ENCODE results near the gene COBLL1. TPM values are rescaled to one million over a fixed set of nuclear protein-coding genes. Genes with fewer than 3 reads are reported as not detected.

The COBLL1 gene
- total RNA-seq, 4 donors from 2014 or later: 43.2 to 97.3 (median 68.6) TPM

GRCh38 chr2:164780611-164781178, 60.9 kb downstream of the COBLL1 start:
- intact Hi-C loops (cut with DNase I; ENCODE audit: low total_unique reads): no loop called here
- TF ChIP-seq POLR2A (IDR thresholded peaks at IDR 0.05): no peak
- no peak for TF ChIP-seq CTCF (IDR thresholded peaks at IDR 0.05)
- DNase-seq (ENCODE audit: low spot score in 2 of 2): no peak
- no peak overlapping the region for H3K4me3 ChIP-seq (ENCODE audit: low read depth, poor library complexity, severe bottlenecking)
- 90 to 92% methylated on average over 9 of the region's 9 CpGs for WGBS, 2 donors

GRCh38 chr2:164779383-164780057, 62.1 kb downstream of the COBLL1 start:
- no peak for DNase-seq (ENCODE audit: low spot score in 2 of 2)
- WGBS, 2 donors: 80 to 82% methylated on average over 7 of the region's 7 CpGs
- H3K4me3 ChIP-seq (ENCODE audit: low read depth, poor library complexity, severe bottlenecking): no peak overlapping the region
- intact Hi-C loops (cut with DNase I; ENCODE audit: low total_unique reads): no loop called here
- TF ChIP-seq POLR2A (IDR thresholded peaks at IDR 0.05) (no peak), CTCF (IDR thresholded peaks at IDR 0.05) (no peak)

- no peak for DNase-seq (ENCODE audit: low spot score in 2 of 2)
- no peak for TF ChIP-seq POLR2A (IDR thresholded peaks at IDR 0.05)
- TF ChIP-seq CTCF (IDR thresholded peaks at IDR 0.05): no peak
- H3K4me3 ChIP-seq (ENCODE audit: low read depth, poor library complexity, severe bottlenecking): no peak overlapping the region
- 91 to 92% methylated on average over 3 of the region's 3 CpGs for whole genome bisulfite sequencing, 2 donors
- intact Hi-C loops (cut with DNase I; ENCODE audit: low total_unique reads): no loop called here
Measured at GRCh38 chr2:164778723-164779122, 62.9 kb downstream of the COBLL1 start.

GRCh38 chr2:164777847-164778461, 63.7 kb downstream of the COBLL1 start:
- no peak overlapping the region for H3K4me3 ChIP-seq (ENCODE audit: low read depth, poor library complexity, severe bottlenecking)
- WGBS, 2 donors: 79 to 83% methylated on average over 1 of the region's 1 CpG
- TF ChIP-seq POLR2A (IDR thresholded peaks at IDR 0.05) (no peak), CTCF (IDR thresholded peaks at IDR 0.05) (no peak)
- intact Hi-C loops (cut with DNase I; ENCODE audit: low total_unique reads): no loop called here
- DNase-seq (ENCODE audit: low spot score in 2 of 2): no peak

GRCh38 chr2:164773635-164774034, 68.0 kb downstream of the COBLL1 start:
- intact Hi-C loops (cut with DNase I; ENCODE audit: low total_unique reads): no loop called here
- TF ChIP-seq CTCF (IDR thresholded peaks at IDR 0.05) (no peak), POLR2A (IDR thresholded peaks at IDR 0.05) (no peak)
- no peak overlapping the region for H3K4me3 ChIP-seq (ENCODE audit: low read depth, poor library complexity, severe bottlenecking)
- DNase-seq (ENCODE audit: low spot score in 2 of 2): no peak
- WGBS, 2 donors: 91% methylated on average over 3 of the region's 3 CpGs

Measured in lower leg skin (tissue), 4 donors.